Vagina (tissue), 2 donors: ENCODE results near the gene TBC1D14.

Experiments used
- POLR2A ChIP-seq, 2 donors: fragments of 450-650 bp; IDR thresholded peaks; one replicate each; pipeline ENCODE4 v1.6.1; 2017; ENCODE audit warnings: antibody characterized with exemption in 2 of 2, mild to moderate bottlenecking in 2 of 2, moderate library complexity in 2 of 2
- POLR2AphosphoS5 ChIP-seq, 2 donors: sonication (generic); formaldehyde crosslinking; IDR thresholded peaks; one replicate each; pipeline ENCODE4 v1.9.0; 2017; ENCODE audit warnings: antibody characterized with exemption in 2 of 2, mild to moderate bottlenecking in 2 of 2, low read depth in 1 of 2; ENCODE audit not compliant: insufficient read depth in 1 of 2
- TF ChIP-seq, protein P1 (sequence below), 3 experiments: fragments of 450-650 bp in 2 of 3; fragments of 200-600 bp in 1 of 3; sonication (generic) in 1 of 3; IDR thresholded peaks; one replicate each; pipeline ENCODE4 v1.5.1; 2017 to 2019; ENCODE audit warnings: antibody characterized with exemption in 3 of 3, mild to moderate bottlenecking in 2 of 3, moderate library complexity in 2 of 3

DNA sequence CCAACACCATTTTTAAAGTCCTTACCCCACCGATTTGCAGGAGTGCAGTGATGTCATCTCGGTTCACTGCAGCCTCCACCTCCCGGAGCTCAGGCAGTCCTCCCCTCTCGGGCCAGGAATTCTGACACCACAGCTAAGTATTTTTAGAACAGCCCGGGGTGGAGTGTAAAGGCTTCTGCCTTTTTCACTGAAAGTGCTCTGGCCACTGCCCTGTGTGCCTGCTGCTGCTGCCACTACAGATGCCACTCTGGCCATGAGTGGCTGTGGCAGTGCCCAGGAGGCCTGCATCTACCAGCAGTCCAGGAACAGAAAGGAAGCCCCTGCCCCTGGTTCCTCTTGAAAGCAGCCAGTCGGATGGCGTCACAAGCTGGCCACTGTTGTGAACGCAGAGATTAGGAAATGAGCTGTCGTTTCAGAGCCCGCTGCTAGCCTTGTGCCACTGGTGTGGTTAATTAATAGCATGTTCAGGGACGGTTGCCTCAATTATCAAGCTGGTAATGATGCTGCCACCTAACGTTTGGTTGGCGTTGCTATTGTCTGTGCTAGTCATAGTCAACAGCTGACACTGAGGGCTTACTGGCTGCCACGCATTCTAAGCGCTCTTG, 23.6 kb upstream of the TBC1D14 start:
- TF ChIP-seq POLR2AphosphoS5 (IDR thresholded peaks at IDR 0.05; ENCODE audit: insufficient read depth in 1 of 2, low read depth in 1 of 2): peak in 1 of 2 donors; percentile 42
- TF ChIP-seq POLR2A (IDR thresholded peaks at IDR 0.05): no peak
- TF ChIP-seq, protein P1, sequence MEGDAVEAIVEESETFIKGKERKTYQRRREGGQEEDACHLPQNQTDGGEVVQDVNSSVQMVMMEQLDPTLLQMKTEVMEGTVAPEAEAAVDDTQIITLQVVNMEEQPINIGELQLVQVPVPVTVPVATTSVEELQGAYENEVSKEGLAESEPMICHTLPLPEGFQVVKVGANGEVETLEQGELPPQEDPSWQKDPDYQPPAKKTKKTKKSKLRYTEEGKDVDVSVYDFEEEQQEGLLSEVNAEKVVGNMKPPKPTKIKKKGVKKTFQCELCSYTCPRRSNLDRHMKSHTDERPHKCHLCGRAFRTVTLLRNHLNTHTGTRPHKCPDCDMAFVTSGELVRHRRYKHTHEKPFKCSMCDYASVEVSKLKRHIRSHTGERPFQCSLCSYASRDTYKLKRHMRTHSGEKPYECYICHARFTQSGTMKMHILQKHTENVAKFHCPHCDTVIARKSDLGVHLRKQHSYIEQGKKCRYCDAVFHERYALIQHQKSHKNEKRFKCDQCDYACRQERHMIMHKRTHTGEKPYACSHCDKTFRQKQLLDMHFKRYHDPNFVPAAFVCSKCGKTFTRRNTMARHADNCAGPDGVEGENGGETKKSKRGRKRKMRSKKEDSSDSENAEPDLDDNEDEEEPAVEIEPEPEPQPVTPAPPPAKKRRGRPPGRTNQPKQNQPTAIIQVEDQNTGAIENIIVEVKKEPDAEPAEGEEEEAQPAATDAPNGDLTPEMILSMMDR (IDR thresholded peaks at IDR 0.05): no peak
